ENCODE measurements around the gene PRAMEF33.
"Not testable (repeated sequence)": the region's sequence is repeated elsewhere in the genome, so short reads cannot be mapped to it uniquely, and the experiment has no call there.

Gene PRAMEF33, protein sequence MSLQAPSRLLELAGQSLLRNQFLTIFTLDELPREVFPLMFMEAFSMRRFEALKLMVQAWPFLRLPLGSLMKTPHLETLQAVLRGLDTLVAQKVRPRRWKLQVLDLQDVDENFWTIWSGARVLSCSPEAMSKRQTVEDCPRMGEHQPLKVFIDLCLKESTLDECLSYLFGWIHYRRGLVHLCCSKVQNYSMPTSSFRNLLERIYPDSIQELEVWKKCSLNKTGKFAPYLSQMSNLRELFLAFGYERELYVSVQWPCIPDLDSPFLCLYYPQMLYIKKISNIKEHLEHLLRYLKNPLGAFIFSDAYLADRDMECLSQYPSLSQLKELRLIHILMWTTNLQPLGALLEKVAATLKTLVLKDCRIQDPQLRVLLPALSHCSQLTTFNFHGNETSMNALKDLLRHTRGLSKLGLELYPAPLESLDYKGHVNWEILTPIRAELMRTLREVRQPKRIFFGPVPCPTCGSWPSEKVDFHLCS

GRCh38 chr1:13303239-13303638 is at the start of gene PRAMEF33:
PRAMEF33 (plus strand) TSS chr1:13303539; CDS start chr1:13305955, 2,416 bp downstream.
- not testable (repeated sequence) for DNase-seq

DNA sequence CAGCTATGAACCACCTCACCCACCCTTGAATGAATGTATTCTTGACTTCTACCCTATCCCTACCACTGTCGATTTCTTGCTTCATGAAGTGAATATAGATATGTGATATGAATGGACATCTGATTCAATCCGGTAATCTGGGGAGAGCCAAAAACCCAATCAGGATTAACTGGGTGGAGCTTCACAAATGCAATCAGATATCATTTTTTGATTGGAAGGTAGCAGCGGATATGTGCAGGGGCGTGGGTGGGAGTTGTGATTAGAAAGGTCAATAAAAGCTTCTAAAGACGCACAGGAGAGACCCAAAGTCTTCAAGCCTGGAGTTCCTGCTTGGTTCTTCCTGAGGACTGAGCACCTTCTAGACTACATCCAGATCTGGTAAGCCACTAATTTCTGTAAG is 49.4 kb upstream of the PRAMEF33 start, which contains the start of gene PRAMEF5:
PRAMEF5 (plus strand) TSS at position 301 of the 400 bp plus-strand sequence. CDS start 5,071 bp downstream, outside the sequence.
- not testable (repeated sequence) for DNase-seq

GRCh38 chr1:13265124-13265523 is 38.2 kb upstream of the PRAMEF33 start:
- not testable (repeated sequence) for DNase-seq

GRCh38 chr1:13277016-13277415 is 26.3 kb upstream of the PRAMEF33 start:
- not testable (repeated sequence) for DNase-seq

- DNase-seq, result not testable (repeated sequence)
Measured at GRCh38 chr1:13279617-13280016, 23.7 kb upstream of the PRAMEF33 start.

GRCh38 chr1:13285037-13285436 is 18.3 kb upstream of the PRAMEF33 start, which contains the start of gene PRAMEF8:
PRAMEF8 (minus strand) TSS chr1:13285137; CDS start chr1:13284091, 1,046 bp downstream.
- DNase-seq, result not testable (repeated sequence)

- DNase-seq, result not testable (repeated sequence)
Measured at GRCh38 chr1:13289030-13289429, 14.3 kb upstream of the PRAMEF33 start.

DNA sequence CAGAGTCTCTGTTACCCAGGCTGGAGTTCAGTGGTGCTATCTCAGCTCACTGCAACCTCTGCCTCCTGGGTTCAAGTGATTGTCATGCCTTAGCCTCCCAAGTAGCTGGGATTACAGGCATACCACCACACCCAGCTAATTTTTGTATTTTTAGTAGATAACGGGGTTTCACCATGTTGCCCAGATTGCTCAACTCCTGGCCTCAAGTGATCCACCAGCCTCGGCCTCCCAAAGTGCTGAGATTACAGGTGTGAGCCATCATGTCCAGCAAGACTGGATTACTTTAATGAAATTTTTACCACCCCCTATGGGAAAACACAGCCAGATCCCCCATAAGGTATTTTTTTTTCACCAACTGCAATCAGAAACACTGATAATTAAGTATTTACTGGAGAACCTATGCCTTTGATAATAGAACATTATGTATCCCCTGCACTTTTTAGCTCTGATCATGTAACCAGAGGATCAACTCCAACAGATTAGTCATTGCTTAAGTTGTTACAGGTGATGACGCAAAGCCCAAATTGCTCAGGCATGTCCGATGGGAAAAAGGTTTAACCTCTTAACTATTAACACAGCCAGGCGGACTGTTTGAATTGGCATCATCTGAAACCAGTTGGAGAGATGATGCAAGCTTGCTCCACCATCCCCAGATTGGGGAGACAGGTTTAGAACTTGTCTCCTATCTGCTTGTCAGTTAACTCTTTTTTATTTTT is 6.0 kb upstream of the PRAMEF33 start:
- DNase-seq, result not testable (repeated sequence)

- not testable (repeated sequence) for DNase-seq
Measured at GRCh38 chr1:13298699-13299098, 4.6 kb upstream of the PRAMEF33 start.

DNA sequence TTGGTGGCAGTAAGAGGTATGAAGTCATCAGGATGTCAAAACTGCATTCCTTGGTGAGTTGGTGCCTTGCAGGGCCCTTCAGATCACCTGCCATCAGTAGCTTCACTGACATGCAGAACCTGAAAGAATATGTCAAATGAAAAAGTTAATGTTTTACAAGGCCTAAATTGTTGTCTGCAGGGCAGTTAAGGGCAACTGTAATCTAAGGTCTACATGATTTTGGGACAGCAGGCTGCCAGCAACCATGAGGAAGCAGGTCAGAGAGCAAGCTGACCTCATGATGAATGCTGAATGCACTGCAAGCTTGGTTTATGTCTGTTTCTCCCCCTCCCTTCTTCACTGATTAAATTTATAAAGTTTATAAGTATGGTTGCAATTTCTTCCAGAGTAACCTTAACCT is 1.1 kb upstream of the PRAMEF33 start:
- DNase-seq, result not testable (repeated sequence)

- DNase-seq, result not testable (repeated sequence)
Measured at GRCh38 chr1:13315281-13315680, 11.9 kb downstream of the PRAMEF33 start, which contains the start of gene PRAMEF15. PRAMEF15 (plus strand) TSS chr1:13315581; CDS start chr1:13318408, 2,827 bp downstream.

- not testable (repeated sequence) for DNase-seq
Measured at GRCh38 chr1:13342496-13342895, 39.2 kb downstream of the PRAMEF33 start.

DNA sequence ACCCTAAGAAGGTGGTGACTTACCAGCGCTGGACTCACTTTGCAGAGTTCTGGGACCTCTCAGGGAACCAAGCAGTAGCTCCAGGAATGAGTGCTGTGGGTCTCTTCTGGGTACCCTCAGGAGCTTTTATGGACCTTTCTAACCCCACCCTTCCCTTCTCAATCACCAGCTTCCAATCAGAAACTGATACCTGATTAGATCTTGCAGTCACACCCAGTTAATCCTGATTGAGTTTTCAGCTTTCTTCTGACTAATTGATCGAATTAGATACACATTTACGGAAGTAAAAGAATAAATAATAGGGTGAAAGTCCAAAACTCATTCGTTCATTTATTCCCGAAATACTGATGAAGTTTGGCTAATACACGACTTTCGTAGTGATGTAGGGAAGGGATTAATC is 43.7 kb downstream of the PRAMEF33 start, which contains the start of gene PRAMEF14:
PRAMEF14 (minus strand) TSS at position 101 of the 400 bp plus-strand sequence. CDS start 1,820 bp downstream, outside the sequence.
- not testable (repeated sequence) for DNase-seq

DNA sequence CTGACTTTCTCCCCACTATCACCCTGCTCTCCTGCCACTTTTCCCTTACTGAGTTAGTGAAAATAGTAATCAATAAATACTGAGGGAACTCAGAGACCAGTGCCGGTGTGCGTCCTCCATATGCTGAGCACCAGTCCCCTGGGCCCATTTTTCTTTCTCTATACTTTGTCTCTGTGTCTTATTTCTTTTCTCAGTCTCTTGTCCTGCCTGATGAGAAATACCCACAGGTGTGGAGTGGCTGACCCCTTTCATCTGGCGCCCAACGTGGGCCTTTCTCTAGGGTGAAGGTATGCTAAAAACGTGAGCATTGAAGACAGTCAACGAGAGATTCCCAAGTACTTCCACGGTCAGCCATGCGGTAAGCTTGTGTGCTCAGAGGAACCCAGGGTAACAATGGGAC is 50.1 kb downstream of the PRAMEF33 start:
- DNase-seq, result not testable (repeated sequence)

DNA sequence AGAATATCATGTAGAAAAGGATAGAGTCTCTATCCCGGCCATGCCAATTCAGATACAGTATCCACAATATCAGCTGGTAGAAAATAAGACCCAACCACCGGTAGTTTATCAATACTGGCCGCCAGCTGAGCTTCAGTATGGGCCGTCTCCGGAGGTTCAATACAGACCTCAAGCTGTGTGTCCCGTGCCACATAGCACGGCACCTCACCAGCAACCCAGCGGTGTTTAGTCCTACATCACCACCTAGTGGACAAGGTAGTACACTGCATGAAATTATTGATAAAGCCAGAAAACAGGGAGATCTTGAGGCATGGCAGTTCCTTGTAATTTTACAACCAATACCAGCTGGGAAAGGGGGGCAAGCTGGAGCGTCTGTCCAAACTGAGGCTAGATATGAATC is 51.1 kb downstream of the PRAMEF33 start:
- DNase-seq, result not testable (repeated sequence)

DNA sequence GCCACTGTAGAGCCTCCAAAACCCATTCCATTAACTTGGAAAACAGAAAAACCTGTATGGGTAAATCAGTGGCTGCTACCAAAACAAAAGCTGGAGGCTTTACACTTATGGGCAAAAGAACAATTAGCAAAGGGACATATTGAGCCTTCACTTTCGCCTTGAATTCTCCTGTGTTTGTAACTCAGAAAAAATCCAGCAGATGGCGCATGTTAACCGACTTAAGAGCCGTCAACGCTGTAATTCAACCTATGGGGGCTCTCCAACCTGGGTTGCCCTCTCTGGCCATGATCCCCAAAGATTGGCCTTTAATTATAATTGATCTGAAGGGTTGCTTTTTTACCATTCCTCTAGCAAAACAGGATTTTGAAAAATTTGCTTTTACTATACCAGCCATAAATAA is 53.4 kb downstream of the PRAMEF33 start:
- not testable (repeated sequence) for DNase-seq
